Epithelial cell of esophagus (primary cell): ENCODE results near the gene TIAM2.

Source experiments
- DNase-seq: peaks from one replicate; pipeline ENCODE4 v3.0.0; 2010; ENCODE audit warnings: low read depth
- H3K4me3 ChIP-seq: 2 replicates; pipeline ENCODE4 v1.5.1; 2011; ENCODE audit warnings: mild to moderate bottlenecking, low read length, control low read depth
- TF ChIP-seq, protein P1 (sequence below): IDR thresholded peaks from 2 replicates; pipeline ENCODE4 v1.5.1; 2011; ENCODE audit warnings: low read depth, mild to moderate bottlenecking, low read length, control low read depth, inconsistent platforms; ENCODE audit not compliant: insufficient read depth; ENCODE audit errors: missing control alignments

Gene TIAM2

DNA sequence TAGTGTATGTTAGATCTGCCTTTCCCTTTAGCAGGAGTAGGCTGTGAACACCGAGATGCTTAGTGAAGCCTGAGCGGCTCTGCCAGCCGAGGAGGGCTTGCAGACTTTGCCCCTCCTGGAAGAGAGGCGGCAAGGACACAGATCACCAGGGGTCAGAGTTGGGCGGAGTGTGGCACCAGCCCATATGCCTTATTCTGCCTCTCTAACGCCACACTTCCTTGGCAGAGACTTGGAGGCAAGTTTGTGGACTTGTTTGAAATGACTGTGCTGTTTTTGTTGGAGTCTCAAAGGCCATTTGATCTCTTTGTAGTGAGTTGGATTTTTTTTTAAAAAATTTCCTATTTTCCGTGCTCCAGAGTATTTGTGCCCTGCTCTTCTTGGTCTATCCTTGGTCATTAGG, 224.2 kb downstream of the TIAM2 start:
- TF ChIP-seq, protein P1, sequence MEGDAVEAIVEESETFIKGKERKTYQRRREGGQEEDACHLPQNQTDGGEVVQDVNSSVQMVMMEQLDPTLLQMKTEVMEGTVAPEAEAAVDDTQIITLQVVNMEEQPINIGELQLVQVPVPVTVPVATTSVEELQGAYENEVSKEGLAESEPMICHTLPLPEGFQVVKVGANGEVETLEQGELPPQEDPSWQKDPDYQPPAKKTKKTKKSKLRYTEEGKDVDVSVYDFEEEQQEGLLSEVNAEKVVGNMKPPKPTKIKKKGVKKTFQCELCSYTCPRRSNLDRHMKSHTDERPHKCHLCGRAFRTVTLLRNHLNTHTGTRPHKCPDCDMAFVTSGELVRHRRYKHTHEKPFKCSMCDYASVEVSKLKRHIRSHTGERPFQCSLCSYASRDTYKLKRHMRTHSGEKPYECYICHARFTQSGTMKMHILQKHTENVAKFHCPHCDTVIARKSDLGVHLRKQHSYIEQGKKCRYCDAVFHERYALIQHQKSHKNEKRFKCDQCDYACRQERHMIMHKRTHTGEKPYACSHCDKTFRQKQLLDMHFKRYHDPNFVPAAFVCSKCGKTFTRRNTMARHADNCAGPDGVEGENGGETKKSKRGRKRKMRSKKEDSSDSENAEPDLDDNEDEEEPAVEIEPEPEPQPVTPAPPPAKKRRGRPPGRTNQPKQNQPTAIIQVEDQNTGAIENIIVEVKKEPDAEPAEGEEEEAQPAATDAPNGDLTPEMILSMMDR = no peak
- DNase-seq = no peak
- H3K4me3 ChIP-seq = no peak overlapping the region

DNA sequence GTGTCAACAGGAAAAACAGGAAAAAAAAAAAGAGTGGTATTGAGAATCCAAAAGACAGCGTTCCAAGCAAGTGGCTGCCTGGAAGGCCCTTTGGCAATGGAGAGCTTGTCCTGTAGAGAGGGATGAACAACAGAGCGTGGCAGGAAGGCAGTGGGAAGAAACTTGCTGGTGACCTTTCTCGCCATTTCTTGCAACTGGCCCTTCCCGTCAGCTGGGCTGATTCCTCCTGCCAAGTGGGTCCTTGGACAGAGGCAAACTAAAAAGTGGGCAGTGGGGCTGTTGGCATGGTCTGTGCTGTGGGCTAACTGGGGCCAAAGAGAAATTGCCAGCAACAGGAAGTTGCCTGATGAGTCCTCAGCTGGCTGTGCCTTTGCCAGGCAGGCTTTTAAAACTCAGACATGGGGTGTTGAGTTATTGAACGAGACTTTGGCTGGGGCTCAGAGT, 224.8 kb downstream of the TIAM2 start:
- TF ChIP-seq, protein P1 = no peak
- H3K4me3 ChIP-seq = no peak overlapping the region
- DNase-seq = no peak

DNA sequence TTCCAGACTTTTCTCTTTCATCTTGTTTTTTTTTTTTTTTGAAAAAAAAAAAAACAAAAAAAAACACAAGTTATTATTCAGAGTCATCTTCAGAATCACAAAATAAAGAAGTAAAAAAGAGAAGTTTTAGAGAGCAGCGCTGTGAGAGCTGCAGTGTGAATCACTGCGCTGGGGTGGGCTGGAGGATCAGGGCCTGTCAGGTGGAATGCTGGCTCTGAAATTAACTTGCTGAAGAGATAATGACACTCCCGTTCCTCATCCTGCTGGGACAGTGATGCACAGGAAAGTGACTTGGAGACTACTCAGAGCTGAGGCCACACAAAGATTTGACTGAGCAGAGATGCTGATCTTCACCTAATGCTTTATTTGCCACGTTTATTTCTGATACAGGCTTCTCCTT, 226.0 kb downstream of the TIAM2 start:
- TF ChIP-seq, protein P1 = no peak
- no peak for DNase-seq
- H3K4me3 ChIP-seq = no peak overlapping the region

DNA sequence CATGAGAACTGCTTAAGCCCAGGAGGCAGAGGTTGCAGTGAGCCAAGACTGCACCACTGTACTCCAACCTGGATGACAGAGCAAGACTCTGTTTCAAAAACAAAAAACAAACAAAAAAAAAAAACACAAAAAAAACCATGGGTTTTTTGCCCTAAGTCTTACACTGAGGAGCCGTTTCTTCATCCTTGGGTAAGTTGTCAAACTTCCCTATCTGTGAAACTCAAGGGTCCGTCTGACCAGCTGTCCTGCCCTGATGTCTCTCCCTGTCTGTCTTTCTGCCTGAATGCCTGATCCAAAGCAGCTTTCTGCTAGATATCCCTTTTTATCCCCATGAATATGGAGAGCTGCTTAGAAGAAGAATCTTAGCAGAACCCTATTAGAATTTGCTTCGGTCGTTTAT, 227.4 kb downstream of the TIAM2 start:
- no peak overlapping the region for H3K4me3 ChIP-seq
- no peak for DNase-seq
- TF ChIP-seq, protein P1 = no peak

DNA sequence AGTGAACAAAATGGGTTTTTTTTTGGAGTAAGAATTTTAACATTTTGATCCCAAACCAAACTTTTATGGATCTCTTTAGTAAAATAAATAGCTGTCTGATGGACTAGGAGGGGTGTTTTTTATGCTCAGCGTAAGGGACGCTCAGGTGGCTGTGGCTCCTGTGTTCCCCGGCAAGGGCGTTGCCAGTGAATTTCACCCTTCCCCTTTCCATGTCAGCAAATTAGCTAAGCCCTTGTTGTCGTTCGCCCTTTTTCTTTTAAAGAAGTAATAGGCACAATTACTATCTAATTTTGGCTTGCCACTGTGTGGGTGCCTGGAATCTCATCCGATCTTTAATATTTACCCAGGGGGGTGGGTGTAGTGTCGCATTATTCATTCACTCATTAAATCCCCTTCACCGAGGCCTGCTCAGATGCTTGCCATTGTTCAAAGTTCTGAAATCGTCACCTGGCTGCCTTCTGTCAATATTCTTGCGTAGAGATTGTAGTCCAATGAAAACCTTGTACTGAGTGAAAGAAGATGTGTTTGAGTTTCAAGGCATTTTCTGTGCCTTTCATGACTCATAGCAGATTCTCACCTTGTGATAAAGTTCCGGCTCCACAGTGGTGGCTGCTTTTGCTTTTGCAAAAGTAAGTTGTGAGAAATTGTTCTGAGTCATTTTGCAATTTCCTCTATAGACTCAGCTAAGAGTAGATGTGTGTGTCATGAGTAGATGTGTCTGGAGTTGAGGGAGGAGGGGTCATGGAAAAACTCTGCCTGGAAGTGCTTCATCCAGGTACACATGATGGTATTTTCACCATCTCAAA, 228.7 kb downstream of the TIAM2 start:
- peak; percentile 97 for DNase-seq
- TF ChIP-seq, protein P1 = no peak
- no peak overlapping the region for H3K4me3 ChIP-seq

DNA sequence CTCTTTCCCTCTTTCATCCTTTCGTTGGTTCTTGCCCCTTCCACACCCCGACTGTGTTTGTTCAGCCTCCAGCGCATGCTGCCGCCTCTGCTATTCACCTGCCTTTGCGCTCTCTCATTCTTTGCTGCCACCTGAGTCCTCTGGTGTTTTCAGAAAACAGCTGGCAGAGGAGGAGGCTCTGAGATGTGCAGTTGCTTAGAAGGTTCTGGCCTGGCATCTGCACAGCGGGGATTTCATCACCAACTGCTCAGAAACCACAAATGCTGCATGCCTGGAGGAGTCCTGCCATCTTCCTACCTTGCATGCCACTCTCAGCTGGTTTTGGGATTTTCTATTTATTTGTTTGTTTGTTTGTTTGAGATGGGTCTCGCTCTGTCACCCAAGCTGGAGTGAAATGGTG, 229.5 kb downstream of the TIAM2 start:
- no peak overlapping the region for H3K4me3 ChIP-seq
- TF ChIP-seq, protein P1 = no peak
- peak; percentile 37 for DNase-seq

DNA sequence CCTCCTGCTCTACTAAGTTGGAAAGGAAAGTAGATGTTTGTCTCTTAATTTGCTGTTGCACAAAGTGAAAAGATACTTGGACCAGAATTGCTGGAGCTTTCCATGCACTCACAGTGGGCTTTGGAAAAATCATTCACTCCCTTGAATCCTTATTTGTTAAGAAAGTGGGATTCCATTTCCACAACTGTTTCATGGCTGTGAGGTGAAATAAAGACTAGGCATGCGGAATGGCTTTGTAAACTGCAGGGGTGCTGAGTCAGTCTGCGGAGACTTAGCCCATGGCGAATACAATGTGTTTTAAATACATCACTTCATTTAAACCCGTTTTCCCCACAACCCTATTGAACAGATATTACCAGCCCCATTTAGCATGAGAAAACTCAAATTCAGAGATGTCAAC, 231.9 kb downstream of the TIAM2 start:
- DNase-seq = no peak
- H3K4me3 ChIP-seq = no peak overlapping the region
- TF ChIP-seq, protein P1 = no peak
